Right hindlimb (tissue), 1 donor: ENCODE measurements around the gene CPNE6.

ENCODE experiments used
- DNase-seq: peaks from one replicate; pipeline ENCODE4 v3.0.0-alpha.2; 2018

CPNE6 gene

GRCh38 chr14:24055971-24056799 lies 15.2 kb upstream of the CPNE6 start:
- DNase-seq: no peak

DNA sequence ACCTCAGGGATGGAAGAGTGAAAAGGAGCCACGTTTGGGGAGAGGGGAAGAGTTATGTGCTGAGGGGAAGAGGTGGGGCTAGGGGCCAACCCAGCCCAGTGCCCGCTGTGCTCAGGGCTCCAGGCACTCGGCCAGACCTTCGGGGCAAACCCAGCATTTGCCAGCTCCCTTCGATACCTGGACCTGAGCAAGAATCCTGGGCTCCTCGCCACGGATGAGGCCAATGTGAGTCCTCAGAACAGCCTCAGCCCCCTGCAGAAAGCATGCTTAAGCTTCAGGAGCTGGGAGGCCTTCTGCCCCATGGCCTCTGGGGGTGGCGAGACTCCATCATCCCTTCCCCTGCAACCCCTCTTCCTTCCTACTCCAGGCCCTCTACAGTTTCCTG lies 14.6 kb upstream of the CPNE6 start:
- DNase-seq: no peak

DNA sequence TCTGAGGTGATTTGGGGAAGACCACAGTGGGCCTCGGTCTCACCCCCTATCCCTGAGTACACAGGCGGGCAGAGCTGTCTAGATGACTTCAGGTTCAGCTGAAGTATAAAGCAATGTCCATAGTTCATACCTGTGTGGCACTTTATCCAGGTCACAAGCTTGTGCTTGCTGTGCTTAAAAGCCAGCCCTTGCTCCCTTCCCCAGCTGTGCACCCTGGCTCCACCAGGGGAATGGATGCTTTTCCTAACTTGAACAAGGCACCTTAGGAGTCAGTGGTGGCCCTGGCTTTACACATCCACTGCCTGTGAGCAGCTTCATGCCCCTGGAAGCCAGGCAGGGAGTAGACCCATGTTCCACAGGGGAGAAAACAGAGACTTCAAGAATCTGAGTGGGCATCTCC lies 14.1 kb upstream of the CPNE6 start:
- no peak for DNase-seq

GRCh38 chr14:24057867-24058259 lies 13.5 kb upstream of the CPNE6 start:
- no peak for DNase-seq

DNA sequence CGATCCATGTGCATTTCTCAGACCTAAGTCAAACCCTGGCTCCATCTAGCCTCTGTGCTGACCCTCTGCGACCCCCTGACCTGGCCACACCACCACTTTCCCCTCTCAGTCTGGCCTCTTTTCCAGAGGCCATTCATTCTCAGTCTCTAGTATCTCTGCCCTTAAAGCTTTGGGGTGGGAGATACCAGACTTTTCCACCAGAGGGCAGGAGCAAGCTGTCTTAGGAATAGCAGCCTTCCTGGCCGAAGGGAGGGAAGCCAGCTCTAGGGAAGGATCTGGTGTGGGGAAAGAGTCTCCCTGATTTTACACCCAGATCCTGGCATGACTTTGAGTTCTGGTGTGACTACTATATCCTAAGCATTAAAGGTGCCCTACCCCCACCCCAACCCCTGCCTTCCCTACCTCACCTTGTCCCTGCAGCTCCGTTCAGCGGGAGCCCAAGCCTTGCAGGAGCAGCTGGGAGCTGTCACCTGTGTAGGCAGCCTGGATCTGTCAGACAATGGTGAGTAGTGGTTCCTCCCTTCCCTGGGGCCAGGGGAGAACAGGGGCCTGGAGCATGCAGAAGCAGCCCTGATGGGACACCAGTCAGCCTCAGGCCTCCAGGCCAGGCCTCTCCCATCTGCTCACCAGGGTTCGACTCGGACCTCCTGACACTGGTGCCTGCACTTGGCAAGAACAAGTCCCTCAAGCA lies 13.0 kb upstream of the CPNE6 start:
- DNase-seq: peak; percentile 73

- DNase-seq: no peak
Observed at GRCh38 chr14:24058951-24059475, 12.3 kb upstream of the CPNE6 start.

DNA sequence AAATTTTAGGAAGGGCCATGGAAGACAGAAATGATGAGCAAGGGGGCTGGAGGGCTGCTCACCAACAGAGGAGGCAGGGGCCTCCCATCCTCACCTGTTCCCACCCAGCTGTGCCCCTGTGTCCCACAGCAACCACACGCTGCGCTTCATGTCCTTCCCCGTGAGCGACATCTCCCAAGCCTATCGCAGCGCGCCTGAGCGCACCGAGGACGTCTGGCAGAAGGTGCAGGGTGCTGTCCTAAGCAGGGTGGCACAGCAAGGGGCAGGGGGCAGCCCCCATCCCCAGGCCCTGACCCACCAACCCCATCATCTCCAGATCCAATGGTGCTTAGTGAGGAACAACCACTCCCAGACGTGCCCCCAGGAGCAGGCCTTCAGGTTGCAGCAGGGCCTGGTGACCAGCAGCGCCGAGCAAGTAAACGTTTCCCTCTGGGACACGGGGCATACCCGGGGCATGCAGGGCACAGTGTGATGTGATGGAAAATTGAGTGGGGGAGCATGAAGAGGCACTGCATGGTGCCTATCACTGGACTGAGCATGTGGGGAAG lies 11.4 kb upstream of the CPNE6 start:
- DNase-seq: no peak

DNA sequence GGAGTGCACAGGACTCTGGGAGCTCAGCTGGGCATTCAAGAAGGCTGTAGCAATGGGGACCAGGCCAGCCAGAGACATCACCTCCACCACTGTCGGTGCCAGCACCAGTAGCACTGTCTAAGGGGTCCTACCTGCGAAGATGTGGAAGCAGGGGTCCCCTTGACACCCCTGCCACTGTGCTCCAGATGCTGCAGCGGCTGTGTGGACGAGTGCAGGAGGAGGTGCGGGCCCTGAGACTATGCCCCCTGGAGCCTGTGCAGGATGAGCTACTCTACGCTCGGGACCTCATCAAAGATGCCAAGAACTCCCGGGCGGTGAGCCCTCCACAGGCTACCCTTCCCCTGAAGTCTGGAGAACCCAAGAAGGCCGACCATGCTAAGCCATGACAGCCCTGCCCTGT lies 10.9 kb upstream of the CPNE6 start:
- no peak for DNase-seq

GRCh38 chr14:24060984-24061913 lies 10.1 kb upstream of the CPNE6 start:
- no peak for DNase-seq

GRCh38 chr14:24062216-24062980 lies 9.0 kb upstream of the CPNE6 start:
- DNase-seq: no peak

DNA sequence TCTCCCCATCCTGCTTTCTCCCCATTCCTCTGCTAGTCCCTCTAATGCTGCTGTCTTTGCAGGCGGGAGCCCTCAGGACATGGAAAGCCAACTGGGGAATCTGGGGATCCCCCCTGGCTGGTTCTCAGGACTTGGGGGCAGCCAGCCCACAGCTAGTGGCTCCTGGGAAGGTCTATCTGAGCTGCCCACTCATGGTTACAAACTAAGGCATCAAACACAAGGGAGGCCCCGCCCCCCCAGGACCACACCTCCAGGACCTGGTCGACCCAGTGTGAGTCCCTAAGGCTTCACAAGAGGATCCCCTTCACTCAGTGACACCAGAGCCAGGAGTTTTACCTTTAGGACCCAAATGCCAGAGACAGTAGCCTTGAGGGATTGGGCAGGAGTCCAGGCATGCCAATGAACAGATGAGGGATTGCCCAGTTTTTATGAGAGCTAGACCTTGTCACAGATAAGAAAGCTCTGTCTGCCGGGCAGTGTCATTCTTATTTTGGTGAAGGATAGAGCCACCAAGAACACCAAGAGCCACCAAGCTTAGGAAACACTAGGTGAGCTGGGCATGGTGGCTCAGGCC lies 8.0 kb upstream of the CPNE6 start:
- no peak for DNase-seq

DNA sequence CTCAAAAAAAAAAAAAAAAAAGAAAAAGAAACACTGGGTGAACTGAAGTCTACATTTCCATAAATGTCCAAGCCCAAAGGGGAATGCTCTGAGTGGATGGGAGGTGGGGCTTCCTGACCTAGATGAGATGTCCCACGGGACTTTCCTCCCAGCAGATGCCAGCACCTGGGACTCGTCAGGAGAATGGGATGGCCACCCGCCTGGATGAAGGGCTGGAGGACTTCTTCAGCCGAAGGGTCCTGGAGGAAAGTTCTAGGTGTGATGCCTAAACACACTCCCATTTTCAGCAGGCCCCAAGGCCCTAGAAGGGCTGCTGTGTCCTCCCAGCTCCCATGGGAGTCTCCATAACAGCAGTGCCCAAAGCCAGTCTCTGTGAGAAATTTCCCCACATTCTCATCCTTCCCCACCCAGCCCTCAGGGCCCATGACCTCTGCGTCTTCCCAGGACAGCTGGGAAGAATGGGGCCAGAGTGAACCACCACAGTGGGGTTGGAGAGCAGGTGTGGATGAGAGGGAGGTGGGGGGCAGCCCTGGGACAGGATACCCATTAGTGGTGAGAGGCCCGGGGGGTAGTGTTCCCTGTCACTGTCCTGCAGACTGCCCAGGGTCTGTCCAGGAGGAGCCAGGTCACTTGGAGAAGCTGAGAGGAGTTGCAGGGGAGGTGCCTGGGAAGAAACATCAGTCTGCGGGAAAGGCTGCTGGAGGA lies 7.1 kb upstream of the CPNE6 start:
- DNase-seq: no peak

DNA sequence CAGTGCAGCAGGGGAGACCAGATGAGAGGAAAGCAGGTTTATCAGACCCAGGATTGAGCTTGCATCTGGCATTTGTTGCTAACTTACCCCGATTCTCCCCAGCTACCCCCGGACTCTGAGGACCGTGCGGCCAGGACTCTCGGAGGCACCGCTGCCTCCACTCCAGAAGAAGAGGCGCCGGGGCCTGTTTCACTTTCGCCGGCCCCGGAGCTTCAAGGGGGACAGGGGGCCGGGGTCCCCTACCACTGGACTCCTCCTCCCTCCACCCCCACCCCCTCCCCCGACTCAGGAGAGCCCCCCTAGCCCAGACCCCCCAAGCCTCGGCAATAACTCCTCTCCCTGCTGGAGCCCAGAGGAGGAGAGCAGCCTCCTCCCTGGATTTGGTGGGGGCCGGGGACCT lies 6.5 kb upstream of the CPNE6 start:
- DNase-seq: no peak

- DNase-seq: no peak
Observed at GRCh38 chr14:24065408-24065807, 6.0 kb upstream of the CPNE6 start.

DNA sequence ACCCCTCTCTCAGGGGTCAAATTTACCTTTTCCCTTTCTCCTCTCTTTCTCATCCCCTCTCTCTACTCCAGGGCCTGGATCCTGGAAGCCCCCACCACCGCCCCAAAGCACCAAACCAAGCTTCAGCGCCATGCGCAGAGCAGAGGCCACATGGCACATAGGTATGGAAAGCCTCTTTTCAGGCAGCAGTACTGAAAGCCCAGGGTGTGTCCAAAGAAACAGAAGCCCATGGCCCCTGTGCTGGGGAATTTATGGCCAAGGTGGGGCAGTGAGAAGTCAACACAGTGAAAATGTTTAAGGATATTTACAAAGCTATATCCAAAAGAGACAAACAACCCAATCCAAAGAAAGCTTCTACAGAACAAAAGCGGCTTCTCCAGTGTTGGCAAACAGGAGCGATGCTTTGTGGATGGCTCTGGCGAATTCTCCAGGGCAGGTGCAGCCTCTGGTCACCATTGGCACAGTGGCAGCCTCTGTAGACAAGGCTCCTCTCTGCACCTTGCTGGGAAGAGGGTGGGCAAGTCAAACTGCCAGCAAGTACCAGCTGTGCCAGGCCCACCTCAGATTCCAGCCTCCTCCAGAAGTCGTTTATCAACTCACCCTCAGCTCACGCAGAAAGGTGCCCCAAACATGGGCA lies 4.7 kb upstream of the CPNE6 start:
- DNase-seq: no peak

DNA sequence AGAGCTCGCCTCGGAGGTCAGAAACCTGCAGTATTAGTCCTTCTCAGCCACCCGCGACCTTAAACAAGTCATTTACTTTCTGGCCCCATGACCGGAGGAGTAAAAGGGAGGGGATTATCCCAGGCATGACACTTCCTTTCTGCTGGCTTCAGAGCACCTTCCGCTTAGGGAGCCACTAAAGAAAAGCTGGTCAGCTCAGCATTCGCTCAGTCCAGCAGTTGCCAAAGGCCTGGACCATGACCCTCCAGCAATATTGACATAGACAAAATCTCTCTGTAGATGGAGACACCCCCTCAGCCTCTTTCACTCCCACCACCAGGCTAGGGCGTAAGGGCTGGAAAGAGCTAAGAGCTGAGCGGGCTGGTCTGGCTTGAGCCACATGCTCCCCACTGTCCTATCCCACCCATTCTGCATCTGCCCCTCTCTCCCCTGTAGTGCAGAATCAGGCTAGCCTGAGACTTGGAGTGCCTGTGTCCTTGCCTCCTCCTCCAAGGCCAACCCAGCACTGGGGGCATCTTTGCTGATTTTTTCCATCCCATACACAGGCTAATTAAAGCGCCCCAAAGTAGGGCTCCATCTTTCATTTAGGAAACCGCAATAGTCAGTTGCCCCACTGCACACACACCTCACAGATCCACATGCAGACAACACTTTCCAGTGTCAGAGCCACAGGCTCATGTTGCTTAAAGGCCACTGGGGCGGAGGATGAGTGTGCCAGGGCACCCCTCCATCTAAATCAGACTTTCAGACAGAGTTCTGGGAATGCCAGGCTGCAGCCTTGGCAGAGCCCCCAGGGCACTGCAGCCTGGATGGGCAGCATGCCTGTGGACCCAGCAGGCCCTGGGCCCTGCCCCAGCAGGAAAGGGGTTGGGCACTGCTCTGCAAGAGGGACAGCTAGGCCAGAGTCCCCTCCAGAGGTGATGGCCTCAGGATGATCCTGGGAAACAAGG lies 4.0 kb upstream of the CPNE6 start:
- no peak for DNase-seq

DNA sequence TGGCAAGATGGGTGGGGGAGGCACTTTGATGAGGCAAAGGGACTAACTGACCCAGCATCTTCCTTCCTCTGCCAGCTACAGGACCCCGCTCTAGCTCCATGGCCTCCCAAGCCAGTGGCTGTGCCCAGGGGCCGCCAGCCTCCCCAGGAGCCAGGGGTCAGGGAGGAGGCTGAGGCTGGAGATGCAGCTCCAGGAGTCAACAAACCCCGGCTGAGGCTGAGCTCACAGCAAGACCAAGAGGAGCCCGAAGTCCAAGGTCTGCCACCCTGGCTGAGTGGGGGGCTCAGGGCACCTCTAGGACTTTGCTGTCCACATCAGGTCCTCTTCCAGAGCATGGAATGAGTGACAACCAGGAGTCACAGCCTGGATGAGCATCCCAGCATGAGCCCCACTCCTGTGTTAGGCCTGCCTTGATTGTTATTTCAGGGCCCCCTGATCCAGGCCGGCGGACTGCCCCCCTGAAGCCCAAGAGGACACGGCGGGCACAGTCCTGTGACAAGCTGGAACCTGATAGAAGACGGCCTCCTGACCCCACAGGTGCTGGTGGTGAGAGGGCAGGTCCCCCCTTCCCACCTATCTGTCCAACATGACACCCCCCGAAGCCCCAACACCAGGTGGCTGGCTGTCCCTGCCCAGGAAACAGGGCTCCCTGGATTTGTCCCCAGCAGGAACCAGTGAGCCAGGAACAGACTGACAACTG lies 2.5 kb upstream of the CPNE6 start:
- DNase-seq: no peak

DNA sequence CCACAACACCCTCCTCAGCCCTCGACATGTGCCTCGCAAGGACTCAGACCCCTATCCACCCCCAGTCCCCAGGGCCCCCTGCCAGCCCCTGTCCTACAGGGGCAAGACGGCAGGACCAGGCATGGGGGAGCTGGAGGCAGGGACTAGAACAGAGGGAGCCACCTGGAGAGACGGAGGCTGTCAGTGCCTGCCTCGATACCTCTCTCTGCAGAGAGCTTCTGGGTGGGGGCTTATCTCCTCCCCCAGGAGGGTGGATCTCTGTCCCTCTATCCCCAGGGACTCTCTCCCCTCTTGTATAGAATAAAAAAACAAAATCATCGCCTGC lies 2.0 kb upstream of the CPNE6 start:
- DNase-seq: no peak
